Measurements from ENCODE around the gene ZNF496. TPM values are rescaled to one million over a fixed set of nuclear protein-coding genes. Genes with fewer than 3 reads are reported as not detected.
A peak's percentile ranks its signal among the peaks of the same experiment; 100 is the strongest.
"Not testable (repeated sequence)": the region's sequence is repeated elsewhere in the genome, so short reads cannot be mapped to it uniquely, and the experiment has no call there.

Gene ZNF496
- total RNA-seq (2021) (37.6 and 56.8 TPM in 2 replicates), Bru-seq, nascent RNA (percentile 80 among the genes with signal in this experiment), BruChase-seq, experiment 1, labeled RNA remaining after a 2-hour chase (percentile 83 among the genes with signal in this experiment), BruChase-seq, experiment 2, labeled RNA remaining after a 6-hour chase (percentile 83 among the genes with signal in this experiment)
- long read RNA-seq, full-length matches to known transcripts = 2 of 29 reads
- long read RNA-seq, partial matches to known transcripts = 3 of 29 reads
- long read RNA-seq, other reads (novel, unspliced or antisense) = 24 of 29 reads

- BruUV-seq (replicated peaks) = no TSS peak
- DNase-seq = peak; percentile 63 to 93
- H2AFZ ChIP-seq = peak within 1 kb of the TSS; percentile 88
Measured at GRCh38 chr1:247331525-247332214, at the start of gene ZNF496. Gene ZNF496, minus strand, starts transcription at chr1:247331867. Its CDS starts 2,289 bp downstream, at chr1:247329578.

GRCh38 chr1:247378334-247379073, 46.8 kb upstream of the ZNF496 start:
- POLR2A ChIA-PET (ENCODE audit: unreplicated experiment) = interaction anchor here (0.6 kb wide), 1 partner anchor 304 kb away, joined by 8 read pairs; no protein-coding TSS in a partner anchor
- TF ChIP-seq CTCF (conservative IDR thresholded peaks at IDR 0.05) (no peak), EZH2 (IDR thresholded peaks at IDR 0.05; ENCODE audit: low read depth) (no peak)

More at GRCh38 chr1:247331525-247332214, at the start of gene ZNF496:
- peak within 1 kb of the TSS; percentile 75 for H3K4me3 ChIP-seq
- TF ChIP-seq CTCF (conservative IDR thresholded peaks at IDR 0.05) (no peak), EZH2 (IDR thresholded peaks at IDR 0.05; ENCODE audit: low read depth) (no peak)
- no peaks in the 10 kb centered on the region for H3K36me3 ChIP-seq (ENCODE audit: low read depth)
- no peaks in the 10 kb centered on the region for H3K9me2 ChIP-seq (ENCODE audit: insufficient read depth)
- no peaks in the 10 kb centered on the region for H3K27me3 ChIP-seq (ENCODE audit: insufficient read depth, low read depth)
- no peaks in the 10 kb centered on the region for H3F3A ChIP-seq (ENCODE audit: insufficient read depth, low read depth)
- ChIA-PET POLR2A (ENCODE audit: unreplicated experiment) (no interaction called here), CTCF (no interaction called here)
- H3K79me2 ChIP-seq (ENCODE audit: low read depth) = peaks cover 41% of the 10 kb centered on the region
- no peaks in the 10 kb centered on the region for H3K9me3 ChIP-seq (ENCODE audit: insufficient read depth, low read depth)
- 0 out of 2 replicates have a peak, but pooled peaks cover 4% of the 10 kb centered on the region for H3K4me1 ChIP-seq (replicated peaks; ENCODE audit: insufficient read depth)
- H4K20me1 ChIP-seq (ENCODE audit: insufficient read depth) = peaks cover 7% of the 10 kb centered on the region; the same call in 1 of the 2 replicates
- intact Hi-C loops (cut with micrococcal nuclease; ENCODE audit: unreplicated experiment) = loop anchor here (2.0 to 5.0 kb wide), 4 partner anchors 121 to 401 kb away; partner anchors contain the start of genes AHCTF1, ZNF669 and ZNF670
- peak within 1 kb of the TSS; percentile 90 for H3K4me2 ChIP-seq
- peak within 1 kb of the TSS; percentile 44 for H3K27ac ChIP-seq

GRCh38 chr1:247377656-247378055, 46.0 kb upstream of the ZNF496 start:
- POLR2A ChIA-PET (ENCODE audit: unreplicated experiment); H3K4me3 ChIP-seq; H2AFZ ChIP-seq; H3K4me1 ChIP-seq (replicated peaks; ENCODE audit: insufficient read depth); H3K36me3 ChIP-seq (ENCODE audit: low read depth); H3K79me2 ChIP-seq (ENCODE audit: low read depth); H3K9me2 ChIP-seq (ENCODE audit: insufficient read depth); H4K20me1 ChIP-seq (ENCODE audit: insufficient read depth); H3K4me2 ChIP-seq; H3K9me3 ChIP-seq (ENCODE audit: insufficient read depth, low read depth); CTCF ChIA-PET; intact Hi-C loops (cut with micrococcal nuclease; ENCODE audit: unreplicated experiment); H3F3A ChIP-seq (ENCODE audit: insufficient read depth, low read depth); BruUV-seq (replicated peaks); H3K27ac ChIP-seq; DNase-seq: not testable (repeated sequence)
- H3K27me3 ChIP-seq (ENCODE audit: insufficient read depth, low read depth) = peaks cover 23% of the 10 kb centered on the region; the same call in 1 of the 2 replicates

More at GRCh38 chr1:247378334-247379073, 46.8 kb upstream of the ZNF496 start:
- Histone ChIP-seq H3F3A (ENCODE audit: insufficient read depth, low read depth) (no peaks in the 10 kb centered on the region), H4K20me1 (ENCODE audit: insufficient read depth) (no peaks in the 10 kb centered on the region), H3K4me1 (replicated peaks; ENCODE audit: insufficient read depth) (no peaks in the 10 kb centered on the region), H3K27ac (no peak overlapping the region), H3K9me3 (ENCODE audit: insufficient read depth, low read depth) (no peaks in the 10 kb centered on the region), H3K27me3 (ENCODE audit: insufficient read depth, low read depth) (peaks cover 23% of the 10 kb centered on the region; the same call in 1 of the 2 replicates), H3K9me2 (ENCODE audit: insufficient read depth) (no peaks in the 10 kb centered on the region), H3K4me3 (no peak overlapping the region), H3K4me2 (no peak overlapping the region), H3K79me2 (ENCODE audit: low read depth) (no peaks in the 10 kb centered on the region), H3K36me3 (ENCODE audit: low read depth) (no peaks in the 10 kb centered on the region), H2AFZ (no peak overlapping the region)
- no peak for DNase-seq
- CTCF ChIA-PET = no interaction called here
- no TSS peak for BruUV-seq (replicated peaks)
- intact Hi-C loops (cut with micrococcal nuclease; ENCODE audit: unreplicated experiment) = no loop called here
